ENCODE measurements around the gene SZT2. TPM values are rescaled to one million over a fixed set of nuclear protein-coding genes. Genes with fewer than 3 reads are reported as not detected.
"Not testable (repeated sequence)": the region's sequence is repeated elsewhere in the genome, so short reads cannot be mapped to it uniquely, and the experiment has no call there.

SZT2 gene
- polyA plus RNA-seq, 6 donors from 2014 or later: 0.77 to 11.6 (median 6.3) TPM

DNA sequence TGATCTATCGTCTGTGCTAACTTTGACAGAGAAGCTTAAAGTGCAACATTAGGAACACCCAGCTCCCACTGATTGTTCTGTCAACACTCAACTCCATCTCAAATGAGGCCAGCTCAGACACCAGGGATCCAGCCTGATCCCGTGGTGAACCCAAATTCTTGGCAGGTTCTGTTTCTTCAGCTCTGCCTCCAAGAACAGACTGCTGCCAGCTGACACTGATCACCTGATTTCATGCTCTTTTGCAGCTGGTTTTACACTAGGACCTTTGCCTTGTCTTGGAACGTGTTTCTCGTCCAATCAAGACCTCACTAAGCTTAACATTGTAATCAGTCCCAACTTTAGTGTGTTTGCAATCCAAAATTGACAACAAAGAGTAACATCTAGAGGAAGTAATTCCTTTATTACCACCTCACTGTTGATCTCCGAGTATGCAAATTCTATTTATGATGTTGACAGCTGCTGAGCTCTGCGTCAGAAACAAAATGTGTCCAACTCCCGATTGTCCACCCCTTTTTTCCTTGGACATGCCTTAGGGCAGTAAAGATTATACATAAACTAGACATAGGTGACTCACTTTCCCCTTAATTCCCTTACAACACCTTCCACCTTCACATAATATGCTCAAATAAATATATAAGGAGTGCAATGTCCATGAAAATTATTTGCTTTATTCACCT, 65.7 kb downstream of the SZT2 start:
- Mint-ChIP-seq H3K27ac (peak overlapping the region in 1 of 6 donors; percentile 30), H3K9me3 (no peaks in the 10 kb centered on the region), H3K36me3 (no peaks in the 10 kb centered on the region), H3K27me3 (peaks cover 14 to 44% (median 27%) of the 10 kb centered on the region in 3 donors), H3K4me3 (peak overlapping the region in 3 of 8 donors; percentile 1 to 68 (median 17)), H3K4me1 (peaks cover 20 to 24% (median 21%) of the 10 kb centered on the region in 3 donors)
- DNase-seq (no peak), ATAC-seq (ENCODE audit: low read depth in 2 of 2) (no peak)

DNA sequence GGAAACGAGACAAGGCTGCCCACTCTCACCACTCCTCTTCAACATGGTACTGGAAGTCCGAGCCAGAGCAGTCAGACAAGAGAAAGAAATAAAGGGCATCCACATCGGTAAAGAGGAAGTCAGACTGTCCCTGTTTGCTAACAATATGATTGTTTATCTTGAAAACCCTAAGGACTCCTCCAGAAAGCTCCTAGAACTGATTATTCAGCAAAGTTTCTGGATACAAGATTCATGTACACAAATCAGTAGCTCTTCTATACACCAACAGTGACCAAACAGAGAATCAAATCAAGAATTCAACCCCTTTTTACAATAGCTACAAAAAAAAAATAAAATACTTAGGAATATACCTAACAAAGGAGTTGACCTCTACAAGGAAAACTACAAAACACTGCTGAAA, 68.7 kb downstream of the SZT2 start:
- H3K36me3 Mint-ChIP-seq; ATAC-seq (ENCODE audit: low read depth in 2 of 2); H3K9me3 Mint-ChIP-seq; H3K4me3 Mint-ChIP-seq; H3K27ac Mint-ChIP-seq; DNase-seq: not testable (repeated sequence)
- Mint-ChIP-seq H3K4me1 (peaks cover 9 to 23% (median 19%) of the 10 kb centered on the region in 3 donors), H3K27me3 (peaks cover 14 to 49% (median 27%) of the 10 kb centered on the region in 3 donors)

DNA sequence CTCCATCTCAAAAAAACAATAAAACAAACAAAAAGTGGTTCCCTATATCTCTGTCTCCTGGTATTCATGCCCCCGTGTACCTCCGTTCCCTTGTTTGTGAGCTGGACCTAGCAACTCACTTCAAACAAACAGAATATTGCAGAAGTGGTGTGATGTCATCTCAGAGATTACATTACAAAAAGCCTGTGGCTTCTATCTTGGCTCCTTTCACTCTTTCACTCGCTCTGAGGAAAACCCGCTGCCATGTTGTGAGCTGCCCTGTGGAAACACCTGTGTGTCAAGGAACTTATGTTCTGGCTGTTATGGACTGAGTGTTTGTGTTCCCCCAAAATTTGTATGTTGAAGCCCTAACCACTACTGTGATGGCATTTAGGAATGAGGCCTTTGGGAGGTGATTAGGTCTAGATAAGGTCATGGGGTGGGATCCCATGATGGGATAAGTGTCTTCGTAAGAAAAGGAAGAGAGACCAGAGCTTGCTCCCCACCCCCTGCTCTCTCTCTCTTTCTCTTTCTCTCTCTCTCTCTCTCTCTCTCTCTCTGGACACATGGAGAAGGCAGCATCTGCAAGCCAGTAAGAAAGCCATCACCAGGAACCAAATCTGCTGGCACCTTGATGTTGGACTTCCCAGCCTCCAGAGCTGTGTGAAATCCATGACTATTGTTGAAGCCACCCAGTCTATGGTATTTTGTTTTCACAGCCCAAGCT, 71.4 kb downstream of the SZT2 start:
- peak overlapping the region in 1 of 6 donors; percentile 84 for H3K27ac Mint-ChIP-seq
- ATAC-seq (ENCODE audit: low read depth in 2 of 2): peak in 1 of 2 donors; percentile 55
- DNase-seq: no peak
- no peaks in the 10 kb centered on the region for H3K36me3 Mint-ChIP-seq
- peak overlapping the region in 1 of 8 donors; percentile 64 for H3K4me3 Mint-ChIP-seq
- H3K4me1 Mint-ChIP-seq: peaks cover 0 to 11% (median 7%) of the 10 kb centered on the region in 3 donors
- H3K9me3 Mint-ChIP-seq: peaks cover 0 to 4% (median 0%) of the 10 kb centered on the region in 7 donors
- peaks cover 8 to 41% (median 23%) of the 10 kb centered on the region in 3 donors for H3K27me3 Mint-ChIP-seq

DNA sequence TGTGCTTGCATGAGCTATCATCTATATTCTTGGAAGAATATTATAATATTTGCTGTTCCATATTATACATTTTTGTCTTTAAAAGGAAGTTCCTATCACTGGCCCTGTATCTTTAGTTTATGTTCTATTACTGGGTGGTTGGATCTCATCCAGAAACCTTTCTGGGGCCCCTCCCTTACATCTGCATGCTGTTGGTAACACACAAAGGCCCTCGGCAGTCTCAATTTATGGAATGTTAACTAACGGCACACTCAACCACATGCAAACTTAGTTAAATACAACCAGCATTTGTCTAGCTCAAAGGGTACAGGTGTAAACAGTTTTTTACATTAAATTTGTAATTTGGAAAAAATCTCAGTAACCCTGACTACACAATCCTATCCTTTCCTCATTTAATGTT, 73.8 kb downstream of the SZT2 start:
- no peak for ATAC-seq (ENCODE audit: low read depth in 2 of 2)
- Mint-ChIP-seq H3K4me1 (peaks cover 0 to 11% (median 7%) of the 10 kb centered on the region in 3 donors), H3K27me3 (peaks cover 0 to 18% (median 2%) of the 10 kb centered on the region in 3 donors), H3K27ac (no peak overlapping the region), H3K4me3 (no peak overlapping the region), H3K36me3 (no peaks in the 10 kb centered on the region), H3K9me3 (peaks cover 0 to 4% (median 0%) of the 10 kb centered on the region in 7 donors)
- no peak for DNase-seq

DNA sequence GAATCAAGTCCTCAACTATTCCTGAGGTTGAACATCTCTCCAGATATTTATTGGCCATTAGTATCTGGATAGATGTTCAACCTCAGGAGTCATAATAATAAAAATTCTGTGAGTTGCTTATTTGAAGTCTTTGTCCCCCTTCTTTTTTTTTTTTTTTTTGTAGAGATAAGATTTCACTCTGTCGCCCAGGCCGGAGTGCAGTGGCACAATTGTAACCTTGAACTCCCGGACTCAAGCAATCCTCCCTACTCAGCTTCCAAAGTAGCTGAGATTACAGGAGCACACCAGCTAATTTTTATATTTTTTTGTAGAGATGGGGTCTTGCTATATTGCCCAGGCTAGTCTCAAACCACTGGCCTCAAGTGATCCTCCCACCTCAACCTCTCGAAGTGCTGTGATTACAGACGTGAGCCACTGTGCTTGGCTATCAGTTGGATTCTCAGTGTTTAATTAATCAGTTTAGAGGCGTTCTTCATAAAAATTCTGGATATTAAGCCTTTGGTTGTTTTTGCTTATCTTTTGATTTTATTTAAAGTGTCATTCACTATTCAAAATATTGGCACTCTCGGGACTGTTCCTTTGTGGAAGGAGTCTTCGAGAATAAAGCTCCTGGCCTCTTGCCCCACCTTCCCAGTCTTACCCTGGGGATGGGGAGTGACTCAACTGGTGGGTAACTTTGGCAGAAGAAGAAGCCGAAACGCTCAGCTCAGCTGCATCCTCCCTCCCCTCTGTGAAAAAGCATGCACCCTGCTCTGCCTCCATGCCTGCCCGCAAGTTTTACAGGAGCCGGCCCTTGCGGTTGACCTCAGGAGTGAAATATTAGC, 75.2 kb downstream of the SZT2 start:
- no peaks in the 10 kb centered on the region for H3K36me3 Mint-ChIP-seq
- H3K4me3 Mint-ChIP-seq: no peak overlapping the region
- peaks cover 0 to 11% (median 7%) of the 10 kb centered on the region in 3 donors for H3K4me1 Mint-ChIP-seq
- DNase-seq (no peak), ATAC-seq (ENCODE audit: low read depth in 2 of 2) (no peak)
- peaks cover 0 to 5% (median 0%) of the 10 kb centered on the region in 3 donors for H3K27me3 Mint-ChIP-seq
- H3K27ac Mint-ChIP-seq: peak overlapping the region in 1 of 6 donors; percentile 59
- H3K9me3 Mint-ChIP-seq: peaks cover 0 to 4% (median 0%) of the 10 kb centered on the region in 7 donors

DNA sequence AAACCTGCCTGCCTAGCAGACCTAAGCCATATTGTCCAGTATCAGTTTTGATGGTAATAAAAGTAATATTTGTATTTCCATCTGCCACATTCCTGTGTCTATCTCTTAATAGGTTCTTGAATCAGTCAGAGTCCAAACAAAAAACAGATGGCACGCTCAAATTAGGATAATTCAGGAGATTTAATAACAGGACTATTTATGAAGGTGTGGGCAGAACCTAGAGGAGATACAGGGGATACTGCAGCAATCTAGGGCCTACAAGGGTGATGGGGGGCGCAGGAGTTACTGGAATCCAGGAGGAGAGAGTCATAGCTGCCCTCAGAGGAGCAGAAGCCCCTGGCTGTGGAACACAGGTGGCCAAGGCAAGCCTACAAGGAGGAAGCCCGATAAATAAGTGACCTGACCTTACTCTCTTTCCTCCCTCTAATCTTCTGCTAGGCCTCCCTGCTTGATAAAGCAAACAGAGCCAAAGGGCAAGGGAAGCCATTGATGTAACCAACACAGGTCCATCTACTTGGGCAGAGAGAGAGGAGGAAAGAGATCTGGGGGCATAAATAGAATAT, 75.9 kb downstream of the SZT2 start:
- Mint-ChIP-seq H3K27me3 (peaks cover 0 to 5% (median 0%) of the 10 kb centered on the region in 3 donors), H3K27ac (peak overlapping the region in 2 of 6 donors; percentile 53 to 59), H3K9me3 (peaks cover 0 to 4% (median 0%) of the 10 kb centered on the region in 7 donors), H3K4me1 (peaks cover 0 to 11% (median 7%) of the 10 kb centered on the region in 3 donors), H3K4me3 (no peak overlapping the region), H3K36me3 (no peaks in the 10 kb centered on the region)
- ATAC-seq (ENCODE audit: low read depth in 2 of 2) (no peak), DNase-seq (no peak)

DNA sequence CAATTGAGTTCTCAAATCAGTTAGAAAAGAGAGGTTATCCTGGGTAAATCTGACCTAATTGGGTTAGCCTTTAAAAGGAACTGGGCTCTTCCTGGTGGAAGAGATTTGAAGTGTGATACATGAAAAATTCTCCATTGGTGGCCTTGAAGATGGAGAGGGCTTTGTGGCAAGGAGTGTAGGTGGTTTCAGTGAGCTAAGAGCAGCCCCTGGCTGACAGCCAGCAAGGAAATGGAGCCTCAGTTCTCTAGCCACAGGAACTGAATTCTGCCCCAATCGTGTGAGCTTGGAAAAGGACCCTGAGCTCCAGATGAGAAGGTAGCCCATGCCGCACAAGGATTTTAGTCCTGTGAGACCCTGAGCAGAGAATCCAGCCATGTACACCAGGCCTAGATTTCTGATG, 76.7 kb downstream of the SZT2 start:
- no peaks in the 10 kb centered on the region for H3K36me3 Mint-ChIP-seq
- no peak overlapping the region for H3K4me3 Mint-ChIP-seq
- ATAC-seq (ENCODE audit: low read depth in 2 of 2) (no peak), DNase-seq (no peak)
- H3K4me1 Mint-ChIP-seq: peaks cover 0 to 6% (median 1%) of the 10 kb centered on the region in 3 donors
- no peak overlapping the region for H3K27ac Mint-ChIP-seq
- peaks cover 0 to 8% (median 3%) of the 10 kb centered on the region in 3 donors for H3K27me3 Mint-ChIP-seq
- H3K9me3 Mint-ChIP-seq: peaks cover 0 to 2% (median 0%) of the 10 kb centered on the region in 7 donors

DNA sequence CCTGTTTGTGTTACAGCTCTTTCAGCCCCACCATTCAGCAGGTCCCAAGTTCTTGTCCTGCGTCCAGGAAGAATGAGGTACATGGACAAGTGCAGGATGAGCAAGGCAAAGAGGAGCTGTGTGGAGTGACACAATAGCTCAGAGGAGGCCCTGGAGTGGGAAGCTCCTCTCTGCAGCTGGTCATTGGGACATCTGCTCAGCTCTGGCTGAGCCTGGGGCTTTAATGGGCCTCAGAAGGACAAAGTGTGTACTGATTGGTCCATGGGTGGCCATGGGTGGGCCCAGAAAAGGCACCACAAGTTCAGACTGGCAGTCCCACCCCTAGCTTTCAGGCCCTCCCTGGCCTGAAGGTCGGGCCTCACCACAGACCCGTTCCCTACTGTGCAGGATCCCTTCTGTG, 78.7 kb downstream of the SZT2 start:
- no peaks in the 10 kb centered on the region for H3K36me3 Mint-ChIP-seq
- H3K9me3 Mint-ChIP-seq: no peaks in the 10 kb centered on the region
- DNase-seq (no peak), ATAC-seq (ENCODE audit: low read depth in 2 of 2) (no peak)
- peaks cover 0 to 16% (median 6%) of the 10 kb centered on the region in 3 donors for H3K27me3 Mint-ChIP-seq
- no peak overlapping the region for H3K4me3 Mint-ChIP-seq
- H3K4me1 Mint-ChIP-seq: no peaks in the 10 kb centered on the region
- H3K27ac Mint-ChIP-seq: no peak overlapping the region

DNA sequence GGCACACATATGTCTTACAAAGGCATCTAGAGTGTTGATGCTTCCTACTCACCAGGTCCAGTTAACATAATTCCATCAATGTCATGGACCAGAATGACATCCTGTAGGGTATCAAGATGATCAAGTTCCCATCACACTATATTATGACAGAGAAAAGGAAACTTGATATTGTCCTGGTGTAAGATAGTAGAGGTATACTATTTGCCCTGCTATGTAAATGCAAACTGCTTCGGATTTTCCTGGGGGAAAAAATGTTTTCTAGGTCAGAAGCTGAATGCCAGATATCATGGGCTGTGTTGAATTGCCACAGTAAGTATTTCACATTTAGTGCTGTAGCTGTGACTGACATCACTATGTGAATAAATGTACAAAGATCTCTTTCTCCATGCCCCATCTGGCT, 80.2 kb downstream of the SZT2 start:
- no peak overlapping the region for H3K27ac Mint-ChIP-seq

DNA sequence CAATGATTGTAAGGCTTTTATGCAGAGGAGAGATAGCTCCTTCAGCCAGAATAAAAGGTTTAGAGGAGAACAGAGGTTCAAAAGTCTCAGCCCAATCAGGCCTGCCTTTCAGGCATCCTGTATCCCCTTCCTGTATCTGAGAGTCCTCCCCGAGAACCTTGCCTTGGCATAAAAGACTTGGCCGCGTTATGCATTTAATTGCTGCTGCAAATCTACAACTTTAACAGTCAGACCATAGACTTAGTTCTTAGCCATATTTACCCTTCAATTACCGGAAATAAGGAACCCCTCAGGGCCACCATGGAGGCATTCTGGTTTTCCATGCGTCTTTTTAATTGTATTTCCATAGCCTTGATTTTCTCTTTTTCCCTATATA, 82.4 kb downstream of the SZT2 start:
- no peak for ATAC-seq (ENCODE audit: low read depth in 2 of 2)
- Mint-ChIP-seq H3K36me3 (no peaks in the 10 kb centered on the region), H3K27me3 (peaks cover 0 to 22% (median 17%) of the 10 kb centered on the region in 3 donors), H3K4me1 (no peaks in the 10 kb centered on the region), H3K27ac (no peak overlapping the region), H3K4me3 (no peak overlapping the region), H3K9me3 (no peaks in the 10 kb centered on the region)
- no peak for DNase-seq

More for the DNA sequence above, 80.2 kb downstream of the SZT2 start:
- H3K4me1 Mint-ChIP-seq: no peaks in the 10 kb centered on the region
- no peaks in the 10 kb centered on the region for H3K36me3 Mint-ChIP-seq
- H3K9me3 Mint-ChIP-seq: no peaks in the 10 kb centered on the region
- no peak for ATAC-seq (ENCODE audit: low read depth in 2 of 2)
- H3K4me3 Mint-ChIP-seq: no peak overlapping the region
- no peak for DNase-seq
- H3K27me3 Mint-ChIP-seq: peaks cover 0 to 16% (median 11%) of the 10 kb centered on the region in 3 donors

DNA sequence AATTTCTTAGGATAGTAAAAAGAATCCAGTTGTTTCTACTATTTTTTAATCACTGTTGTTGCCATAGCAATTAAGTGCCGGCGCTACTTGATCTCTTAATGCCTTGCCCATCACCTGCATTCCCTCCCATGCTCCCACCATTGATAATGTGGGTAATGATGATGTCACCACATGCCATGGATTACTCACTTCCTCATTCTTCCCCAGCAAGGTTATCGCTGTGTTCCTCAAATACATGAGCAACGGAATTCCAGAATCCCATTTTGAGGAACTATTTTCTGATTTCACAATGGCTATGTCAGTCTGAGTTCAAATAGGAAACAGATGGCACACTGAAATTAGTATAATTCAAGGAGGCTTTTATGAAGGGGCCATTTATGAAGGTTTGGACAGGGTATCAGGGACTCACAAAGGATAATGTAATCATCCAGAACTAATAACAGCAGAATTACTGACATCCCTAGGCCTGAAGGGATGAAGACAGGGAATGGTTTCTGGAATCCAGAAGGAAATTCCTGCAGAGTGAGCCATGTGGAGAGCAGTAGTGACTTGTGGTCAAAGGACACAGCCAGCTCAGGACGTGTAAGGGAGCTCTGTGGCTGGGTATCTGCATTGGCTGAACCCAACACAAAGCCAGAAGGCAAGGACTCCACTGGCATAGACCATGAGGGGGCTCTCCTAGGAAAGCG, 82.9 kb downstream of the SZT2 start:
- not testable (repeated sequence) for ATAC-seq (ENCODE audit: low read depth in 2 of 2); DNase-seq; H3K9me3 Mint-ChIP-seq; H3K36me3 Mint-ChIP-seq; H3K4me3 Mint-ChIP-seq; H3K4me1 Mint-ChIP-seq
- H3K27me3 Mint-ChIP-seq: peaks cover 0 to 22% (median 17%) of the 10 kb centered on the region in 3 donors
- peak overlapping the region in 1 of 6 donors; percentile 74 for H3K27ac Mint-ChIP-seq

DNA sequence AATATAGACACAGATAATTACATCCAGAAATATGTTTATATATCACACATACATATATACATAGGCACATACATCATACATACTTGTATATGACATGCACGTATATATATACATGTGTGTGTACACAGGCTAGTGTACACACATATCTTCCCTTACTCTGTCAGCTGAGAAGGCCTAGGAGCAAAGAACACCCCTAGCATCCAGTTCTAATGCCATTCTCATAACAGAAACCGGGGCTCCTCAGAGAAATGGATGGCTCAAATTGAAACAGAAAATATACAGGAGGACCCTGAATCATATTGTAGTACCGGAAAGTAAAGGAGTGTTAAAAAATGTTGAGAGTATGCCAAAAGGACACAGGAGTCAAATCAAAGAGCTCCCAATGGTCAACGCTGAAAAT, 83.8 kb downstream of the SZT2 start:
- DNase-seq: no peak
- Mint-ChIP-seq H3K4me3 (no peak overlapping the region), H3K27me3 (peaks cover 0 to 22% (median 17%) of the 10 kb centered on the region in 3 donors)

More for the DNA sequence above, 83.8 kb downstream of the SZT2 start:
- ATAC-seq (ENCODE audit: low read depth in 2 of 2): no peak
- no peaks in the 10 kb centered on the region for H3K36me3 Mint-ChIP-seq
- no peaks in the 10 kb centered on the region for H3K4me1 Mint-ChIP-seq
- peaks cover 0 to 2% (median 0%) of the 10 kb centered on the region in 7 donors for H3K9me3 Mint-ChIP-seq
- no peak overlapping the region for H3K27ac Mint-ChIP-seq
